HK-2 (cell line): ENCODE results near the gene MIEN1.
"Not testable (repeated sequence)": the region's sequence is repeated elsewhere in the genome, so short reads cannot be mapped to it uniquely, and the experiment has no call there.

Experiments used
- DNase-seq: peaks from one replicate; pipeline ENCODE4 v3.0.0-alpha.2; 2018; ENCODE audit not compliant: unreplicated experiment

Gene MIEN1

DNA sequence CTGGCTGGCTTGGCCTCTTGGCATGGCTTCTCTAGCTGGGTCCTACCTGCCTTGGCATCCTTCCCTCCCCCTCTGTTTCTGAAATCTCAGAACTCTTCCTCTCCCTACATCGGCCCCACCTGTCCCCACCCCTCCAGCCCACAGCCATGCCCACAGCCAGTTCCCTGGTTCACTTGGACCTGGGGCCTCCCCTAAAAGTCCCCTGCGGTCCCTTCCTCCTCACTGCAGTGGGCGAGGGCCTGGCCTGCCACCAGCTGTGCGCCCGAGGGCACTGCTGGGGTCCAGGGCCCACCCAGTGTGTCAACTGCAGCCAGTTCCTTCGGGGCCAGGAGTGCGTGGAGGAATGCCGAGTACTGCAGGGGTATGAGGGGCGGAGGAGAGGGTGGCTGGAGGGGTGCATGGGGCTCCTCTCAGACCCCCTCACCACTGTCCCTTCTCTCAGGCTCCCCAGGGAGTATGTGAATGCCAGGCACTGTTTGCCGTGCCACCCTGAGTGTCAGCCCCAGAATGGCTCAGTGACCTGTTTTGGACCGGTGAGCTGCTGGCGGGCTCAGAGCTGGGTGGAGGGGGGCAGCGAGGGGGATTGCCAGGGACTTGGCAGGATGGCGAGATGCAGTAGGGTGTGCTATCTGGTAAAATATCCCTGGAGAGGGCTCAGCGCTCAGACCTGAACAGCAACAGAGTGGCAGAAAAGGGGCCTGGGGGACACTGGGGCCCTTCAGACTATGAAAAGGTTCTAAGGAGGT lies 14.1 kb downstream of the MIEN1 start:
- DNase-seq, result no peak

DNA sequence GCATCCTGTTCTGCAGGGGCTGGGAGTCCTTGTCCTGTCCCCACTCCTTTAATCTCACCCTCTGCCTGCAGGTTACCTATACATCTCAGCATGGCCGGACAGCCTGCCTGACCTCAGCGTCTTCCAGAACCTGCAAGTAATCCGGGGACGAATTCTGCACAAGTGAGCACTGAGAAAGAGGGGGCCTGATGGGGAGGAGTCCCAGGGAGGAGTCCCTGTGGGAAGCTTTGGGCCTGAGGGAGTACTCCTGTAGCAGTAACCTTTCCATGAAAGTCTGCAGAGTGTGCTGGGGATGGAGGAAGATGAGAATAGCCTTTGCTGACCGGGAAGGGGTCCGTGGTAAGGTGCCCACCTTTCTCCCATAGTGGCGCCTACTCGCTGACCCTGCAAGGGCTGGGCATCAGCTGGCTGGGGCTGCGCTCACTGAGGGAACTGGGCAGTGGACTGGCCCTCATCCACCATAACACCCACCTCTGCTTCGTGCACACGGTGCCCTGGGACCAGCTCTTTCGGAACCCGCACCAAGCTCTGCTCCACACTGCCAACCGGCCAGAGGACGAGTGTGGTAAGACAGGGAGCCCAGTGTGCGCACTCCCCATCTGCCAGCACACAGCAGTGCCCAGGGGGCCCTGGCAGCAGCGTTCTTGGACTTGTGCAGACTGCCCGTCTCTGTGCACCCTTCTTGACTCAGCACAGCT lies 14.8 kb downstream of the MIEN1 start:
- no peak for DNase-seq

DNA sequence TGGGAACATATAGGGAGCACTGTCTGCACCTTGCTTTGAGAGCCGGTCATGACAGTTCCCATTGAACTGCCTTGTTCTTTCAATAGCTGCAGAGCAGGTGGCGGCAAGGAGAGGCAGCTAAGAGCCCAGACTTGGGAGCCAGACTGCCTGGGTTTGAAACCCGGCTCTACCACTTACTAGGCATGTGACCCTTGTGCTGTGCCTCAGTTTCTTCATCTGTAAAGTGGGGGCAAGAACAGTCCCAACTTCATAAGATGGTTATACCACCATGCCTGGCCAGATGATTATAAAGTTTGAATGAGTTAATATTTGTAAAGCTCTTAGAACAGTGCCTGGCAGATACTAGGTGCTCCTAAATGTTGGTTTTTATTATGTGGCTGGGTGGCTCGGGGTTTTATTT lies 16.1 kb downstream of the MIEN1 start:
- DNase-seq, result no peak

DNA sequence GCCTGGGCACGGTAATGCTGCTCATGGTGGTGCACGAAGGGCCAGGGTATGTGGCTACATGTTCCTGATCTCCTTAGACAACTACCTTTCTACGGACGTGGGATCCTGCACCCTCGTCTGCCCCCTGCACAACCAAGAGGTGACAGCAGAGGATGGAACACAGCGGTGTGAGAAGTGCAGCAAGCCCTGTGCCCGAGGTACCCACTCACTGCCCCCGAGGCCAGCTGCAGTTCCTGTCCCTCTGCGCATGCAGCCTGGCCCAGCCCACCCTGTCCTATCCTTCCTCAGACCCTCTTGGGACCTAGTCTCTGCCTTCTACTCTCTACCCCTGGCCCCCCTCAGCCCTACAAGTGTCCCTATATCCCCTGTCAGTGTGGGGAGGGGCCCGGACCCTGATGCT lies 18.5 kb downstream of the MIEN1 start:
- DNase-seq, result no peak

DNA sequence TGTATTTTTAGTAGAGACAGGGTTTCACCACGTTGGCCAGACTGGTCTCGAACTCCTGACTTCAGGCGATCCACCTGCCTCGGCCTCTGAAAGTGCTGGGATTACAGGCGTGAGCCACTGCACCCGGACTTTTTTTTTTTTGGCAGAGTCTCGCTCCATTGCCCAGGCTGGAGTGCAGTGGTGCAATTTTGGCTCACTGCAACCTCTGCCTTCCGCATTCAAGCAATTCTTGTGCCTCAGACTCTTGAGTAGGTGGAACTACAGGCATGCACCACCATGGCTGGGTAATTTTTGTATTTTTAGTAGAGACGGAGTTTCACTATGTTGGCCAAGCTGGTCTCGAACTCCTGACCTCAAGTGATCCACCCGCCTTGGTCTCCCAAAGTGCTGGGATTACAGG lies 19.3 kb downstream of the MIEN1 start:
- DNase-seq, result not testable (repeated sequence)

DNA sequence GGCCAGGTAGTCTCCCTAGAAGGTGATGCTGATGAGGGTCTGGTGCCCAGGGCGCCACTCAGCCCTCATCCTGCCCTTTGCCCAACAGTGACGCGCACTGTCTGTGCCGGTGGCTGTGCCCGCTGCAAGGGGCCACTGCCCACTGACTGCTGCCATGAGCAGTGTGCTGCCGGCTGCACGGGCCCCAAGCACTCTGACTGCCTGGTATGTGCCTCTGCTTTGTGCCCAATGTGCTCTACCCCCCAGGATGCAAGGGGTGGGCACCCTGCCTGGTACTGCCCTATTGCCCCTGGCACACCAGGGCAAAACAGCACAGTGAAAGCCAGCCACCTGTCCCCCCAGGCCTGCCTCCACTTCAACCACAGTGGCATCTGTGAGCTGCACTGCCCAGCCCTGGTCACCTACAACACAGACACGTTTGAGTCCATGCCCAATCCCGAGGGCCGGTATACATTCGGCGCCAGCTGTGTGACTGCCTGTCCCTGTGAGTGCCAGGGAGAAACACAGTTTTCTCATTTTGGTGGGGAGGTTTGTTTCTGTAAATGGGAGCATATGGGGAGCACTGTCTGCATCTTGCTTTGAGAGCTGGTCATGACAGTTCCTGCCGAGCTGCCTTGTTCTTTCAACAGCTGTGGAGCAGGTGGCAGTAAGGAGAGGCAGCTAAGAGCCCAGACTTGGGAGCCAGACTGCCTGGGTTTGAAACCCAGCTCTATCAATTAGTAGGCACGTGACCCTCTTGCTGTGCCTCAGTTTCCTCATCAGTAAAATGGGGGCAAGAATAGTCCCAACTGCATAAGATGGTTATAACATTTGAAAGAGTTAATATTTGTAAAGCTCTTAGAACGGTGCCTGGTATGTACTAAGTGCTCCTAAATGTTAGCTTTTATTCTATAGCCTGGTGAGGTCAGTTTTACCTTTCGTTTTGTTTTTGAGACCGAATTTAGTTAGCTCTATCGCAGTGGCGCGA lies 20.1 kb downstream of the MIEN1 start:
- DNase-seq, result no peak

DNA sequence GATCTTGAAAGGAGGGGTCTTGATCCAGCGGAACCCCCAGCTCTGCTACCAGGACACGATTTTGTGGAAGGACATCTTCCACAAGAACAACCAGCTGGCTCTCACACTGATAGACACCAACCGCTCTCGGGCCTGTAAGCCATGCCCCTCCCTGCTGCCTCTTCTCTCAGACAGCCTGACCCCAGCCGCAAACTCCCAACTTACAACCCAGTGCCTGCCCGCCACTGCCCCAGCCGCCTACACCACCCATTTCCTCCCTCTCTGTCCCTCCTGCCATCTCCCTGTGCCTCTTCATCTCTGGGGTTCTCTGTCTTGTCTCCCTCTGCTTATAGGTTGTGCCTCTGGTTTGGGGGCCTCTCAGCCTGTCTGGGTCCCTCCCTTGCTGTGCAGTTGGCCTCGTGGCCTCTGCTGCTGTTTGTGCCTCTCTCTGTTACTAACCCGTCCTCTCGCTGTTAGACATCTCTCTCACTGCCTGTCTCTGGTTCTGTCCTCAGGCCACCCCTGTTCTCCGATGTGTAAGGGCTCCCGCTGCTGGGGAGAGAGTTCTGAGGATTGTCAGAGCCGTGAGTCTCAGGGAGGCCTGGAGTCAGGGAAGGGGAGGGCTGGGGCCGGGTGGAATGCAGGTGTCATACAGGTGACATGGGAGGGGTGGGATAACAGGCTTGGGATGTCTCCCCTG lies 20.9 kb downstream of the MIEN1 start:
- no peak for DNase-seq

DNA sequence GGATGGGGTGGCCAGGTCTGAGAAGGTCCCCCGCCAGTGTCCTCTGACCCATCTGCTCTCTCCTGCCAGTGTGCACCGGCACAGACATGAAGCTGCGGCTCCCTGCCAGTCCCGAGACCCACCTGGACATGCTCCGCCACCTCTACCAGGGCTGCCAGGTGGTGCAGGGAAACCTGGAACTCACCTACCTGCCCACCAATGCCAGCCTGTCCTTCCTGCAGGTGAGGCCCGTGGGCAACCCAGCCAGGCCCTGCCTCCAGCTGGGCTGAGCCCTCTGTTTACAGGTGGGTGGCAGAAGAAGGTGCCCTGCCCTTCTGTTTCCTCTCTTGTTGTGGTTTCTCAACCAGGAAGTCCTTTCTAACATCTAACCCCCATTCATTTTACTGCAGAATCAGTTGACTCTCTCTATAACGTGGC lies 23.4 kb downstream of the MIEN1 start:
- DNase-seq, result no peak

DNA sequence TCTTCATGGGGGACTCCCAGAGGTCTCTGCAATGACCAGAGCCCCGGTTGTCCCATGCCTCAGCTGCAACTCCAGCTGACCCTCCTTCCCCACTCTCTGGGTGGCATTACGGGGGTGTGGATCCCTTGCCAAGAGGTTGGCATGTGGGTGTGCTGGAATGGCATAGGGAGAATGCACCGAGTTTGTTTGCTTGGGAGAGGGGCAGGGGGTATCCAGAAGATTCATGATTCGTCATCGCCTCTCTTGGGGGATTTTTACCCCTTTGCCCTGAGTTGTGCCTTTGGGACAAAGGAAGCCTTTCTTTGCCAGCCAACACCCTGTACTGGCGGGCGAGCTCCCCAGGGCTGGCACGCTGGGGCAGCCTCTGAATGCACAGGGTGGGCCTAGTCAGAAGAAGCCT lies 23.9 kb downstream of the MIEN1 start:
- DNase-seq, result no peak

DNA sequence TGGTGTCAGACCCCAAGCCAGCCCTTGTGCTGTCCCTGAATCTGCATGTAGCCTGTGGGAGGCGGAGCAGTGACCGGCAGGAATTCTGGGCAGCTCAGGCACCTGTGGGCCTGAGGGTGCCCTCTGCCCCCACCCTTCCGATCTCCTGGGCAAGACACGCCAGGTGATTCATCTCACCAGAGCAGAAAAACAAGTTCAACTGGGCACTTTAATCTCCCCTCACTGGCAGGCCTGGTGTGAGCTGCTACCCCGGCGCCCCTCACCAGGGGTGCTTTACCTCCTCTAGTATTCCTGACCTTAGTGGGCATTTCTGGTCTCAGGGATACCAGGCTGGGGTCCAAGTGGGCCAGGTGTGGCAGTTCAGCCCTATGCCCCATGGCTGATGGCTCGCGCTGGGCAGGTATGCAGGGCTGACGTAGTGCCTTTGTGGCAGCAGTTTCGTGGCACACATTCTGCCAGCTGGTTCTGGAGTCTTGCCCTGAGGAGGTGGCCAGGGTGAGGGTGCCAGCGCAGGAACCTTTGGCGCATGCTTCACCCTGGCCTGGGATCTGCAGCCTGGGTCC lies 24.5 kb downstream of the MIEN1 start:
- DNase-seq, result no peak

DNA sequence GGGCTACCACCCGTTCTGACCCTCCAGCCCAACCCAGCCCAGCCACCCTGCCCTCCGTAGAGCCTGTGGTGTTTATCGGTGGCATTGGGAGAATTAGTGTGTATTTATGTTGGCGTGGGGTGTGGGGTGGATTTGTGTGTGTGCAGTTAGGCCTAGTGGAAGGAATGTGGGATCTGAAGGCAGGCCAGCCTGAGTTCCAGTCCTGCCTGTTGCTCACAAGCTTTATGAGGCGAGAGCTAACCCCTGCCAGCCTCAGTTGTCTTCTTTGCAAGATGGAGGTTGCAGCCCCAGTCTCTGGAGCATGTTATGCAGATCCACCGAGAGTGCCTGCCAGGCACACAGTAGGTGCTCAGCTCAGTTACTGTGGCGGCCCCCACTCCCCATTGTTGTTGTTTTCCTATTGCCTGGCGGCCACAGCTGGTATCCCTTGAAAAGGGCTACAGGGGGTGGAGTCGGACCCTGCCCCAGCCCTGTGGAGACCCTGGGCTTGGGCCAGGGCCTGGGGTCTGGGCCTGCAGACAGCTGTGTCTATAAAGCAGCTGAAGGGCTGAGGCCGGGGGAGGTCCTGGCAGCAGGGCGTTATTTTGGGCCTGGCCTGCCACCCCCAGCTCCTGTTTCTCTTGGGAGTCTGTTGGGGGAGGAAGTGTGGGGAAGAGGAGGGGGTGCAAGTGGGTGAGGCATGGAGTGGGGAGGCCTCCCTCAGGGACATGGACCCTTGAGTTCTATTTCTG lies 25.3 kb downstream of the MIEN1 start:
- DNase-seq, result no peak

DNA sequence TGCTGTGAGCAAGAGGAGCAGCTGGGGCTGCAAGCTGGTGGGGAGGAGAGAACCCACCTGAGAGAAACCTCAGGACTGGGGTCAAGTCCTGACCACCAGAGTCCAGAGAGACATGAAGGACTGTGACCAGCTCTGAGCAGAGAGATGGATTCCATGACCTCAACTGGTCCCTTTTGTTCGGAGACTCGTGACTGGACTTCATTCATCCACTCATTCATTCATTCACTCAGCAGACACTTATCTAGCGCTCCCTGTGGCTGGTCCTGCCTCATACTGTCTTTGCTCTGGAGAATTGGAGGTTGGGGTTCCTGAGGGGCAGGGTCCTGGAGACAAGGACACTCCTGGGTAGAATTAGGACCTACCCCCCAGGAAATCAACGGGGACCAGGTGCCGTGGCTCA lies 26.4 kb downstream of the MIEN1 start:
- DNase-seq, result no peak

DNA sequence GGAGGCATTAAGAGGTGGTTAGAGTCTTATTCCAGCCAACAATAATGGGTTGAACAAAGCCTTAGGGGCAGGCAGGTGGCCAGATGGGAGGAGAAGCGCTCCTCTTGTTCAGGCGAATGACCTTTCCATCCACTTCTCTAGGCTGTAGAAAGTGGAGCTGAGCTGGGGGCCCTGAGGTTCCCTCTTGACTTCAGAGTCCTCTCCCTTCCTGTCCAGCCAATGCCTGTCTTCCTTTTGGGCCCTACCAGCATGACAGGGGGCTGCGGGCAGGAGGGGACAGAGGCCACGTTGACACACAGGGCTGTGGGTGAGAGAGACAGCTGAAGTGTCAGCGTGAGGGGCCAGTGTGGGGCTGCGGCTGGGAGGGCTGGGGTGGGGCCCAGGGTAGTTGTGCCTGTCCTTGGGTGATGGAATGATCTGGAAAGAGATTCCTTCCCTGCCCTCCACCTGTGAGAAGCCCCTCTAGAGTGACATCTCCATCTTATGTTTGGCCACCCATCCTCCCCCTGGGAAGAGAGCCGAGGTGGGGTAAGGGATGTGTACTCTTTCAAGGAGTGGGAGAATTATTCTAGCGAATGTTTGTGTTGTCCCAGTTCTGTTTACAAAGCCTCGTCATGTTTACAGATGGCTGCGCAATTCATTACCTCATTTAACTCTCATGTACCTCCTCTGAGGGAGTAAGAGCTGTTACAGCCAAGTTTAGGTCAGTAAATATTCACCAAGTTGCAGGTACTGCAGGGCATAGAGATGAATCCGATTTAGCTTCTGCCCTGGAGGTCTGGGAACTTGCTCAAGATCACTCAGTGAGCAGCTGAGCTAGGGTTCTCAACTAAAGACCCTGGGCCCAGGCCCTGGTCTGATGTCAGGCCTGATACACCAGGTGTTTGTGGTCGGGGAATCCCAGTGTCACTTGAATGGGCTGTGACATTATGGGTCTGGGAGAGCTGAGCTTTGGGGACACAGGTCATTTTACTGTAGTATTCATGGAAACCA lies 27.1 kb downstream of the MIEN1 start:
- no peak for DNase-seq

DNA sequence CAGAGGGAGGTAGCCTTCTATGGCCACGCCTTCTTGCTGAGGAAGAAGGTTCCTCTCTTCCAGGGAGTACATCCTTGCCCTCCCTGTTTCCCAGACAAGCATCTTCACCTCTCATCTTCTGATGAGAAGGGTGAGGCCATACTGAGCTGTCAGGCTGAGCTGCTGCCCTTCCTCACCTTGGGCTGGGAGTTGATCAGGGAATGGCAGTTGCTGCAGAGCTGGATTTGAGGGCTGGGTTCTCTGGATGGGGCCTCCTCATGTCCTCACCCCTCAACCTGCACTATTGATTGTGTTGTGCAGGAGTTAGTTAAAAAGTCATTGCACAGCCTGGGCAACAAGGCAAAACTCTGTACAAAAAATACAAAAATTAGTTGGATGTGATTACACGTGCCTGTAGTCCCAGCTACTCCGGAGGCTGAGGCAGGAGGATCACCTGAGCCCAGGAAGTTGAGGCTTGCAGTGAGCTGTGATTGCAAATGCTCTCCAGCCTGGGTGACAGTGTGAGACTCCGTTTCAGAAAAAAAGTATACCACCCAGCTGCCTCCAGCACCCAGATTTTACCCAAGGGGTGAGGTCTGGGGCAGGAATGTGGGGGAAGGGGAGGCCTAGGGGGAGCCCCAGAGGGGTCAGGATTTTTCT lies 28.4 kb downstream of the MIEN1 start:
- DNase-seq, result no peak

DNA sequence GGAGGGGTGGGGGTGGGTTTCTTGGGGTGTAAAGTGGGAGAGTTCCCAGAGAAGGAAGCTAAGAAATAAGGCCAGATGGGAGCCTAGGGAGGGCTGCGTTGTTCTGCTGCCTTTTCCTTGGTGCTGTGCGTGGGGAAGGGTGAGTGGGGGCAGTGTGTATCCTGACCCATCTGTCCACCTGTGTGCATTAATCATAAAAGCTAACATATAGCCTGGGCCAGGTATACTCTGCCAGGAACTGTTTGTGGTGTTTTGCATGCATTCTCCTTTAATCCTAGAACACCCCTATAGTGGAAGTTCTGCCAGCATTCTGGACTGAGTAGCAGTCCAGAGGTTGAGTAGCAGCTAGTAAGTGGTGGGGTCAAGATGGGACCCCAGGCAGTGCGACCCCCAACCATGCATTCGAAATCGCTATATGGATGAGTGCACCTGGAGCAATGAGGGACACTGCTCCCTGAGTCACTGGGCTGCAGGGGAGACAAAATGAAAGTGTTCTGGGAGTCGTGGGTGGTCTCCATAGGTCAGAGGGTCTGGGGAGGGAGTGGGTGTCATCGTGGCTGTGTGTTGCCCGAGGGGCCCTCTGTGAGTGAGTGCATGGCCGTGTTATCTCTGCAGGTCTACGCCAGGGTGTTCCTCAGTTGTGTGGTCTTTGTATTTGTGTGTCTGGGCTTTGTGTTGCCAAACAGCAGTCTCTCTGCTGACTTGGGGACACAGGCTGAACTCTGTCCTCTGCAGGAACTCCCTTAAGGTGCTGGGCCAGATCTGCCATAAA lies 29.1 kb downstream of the MIEN1 start:
- no peak for DNase-seq

DNA sequence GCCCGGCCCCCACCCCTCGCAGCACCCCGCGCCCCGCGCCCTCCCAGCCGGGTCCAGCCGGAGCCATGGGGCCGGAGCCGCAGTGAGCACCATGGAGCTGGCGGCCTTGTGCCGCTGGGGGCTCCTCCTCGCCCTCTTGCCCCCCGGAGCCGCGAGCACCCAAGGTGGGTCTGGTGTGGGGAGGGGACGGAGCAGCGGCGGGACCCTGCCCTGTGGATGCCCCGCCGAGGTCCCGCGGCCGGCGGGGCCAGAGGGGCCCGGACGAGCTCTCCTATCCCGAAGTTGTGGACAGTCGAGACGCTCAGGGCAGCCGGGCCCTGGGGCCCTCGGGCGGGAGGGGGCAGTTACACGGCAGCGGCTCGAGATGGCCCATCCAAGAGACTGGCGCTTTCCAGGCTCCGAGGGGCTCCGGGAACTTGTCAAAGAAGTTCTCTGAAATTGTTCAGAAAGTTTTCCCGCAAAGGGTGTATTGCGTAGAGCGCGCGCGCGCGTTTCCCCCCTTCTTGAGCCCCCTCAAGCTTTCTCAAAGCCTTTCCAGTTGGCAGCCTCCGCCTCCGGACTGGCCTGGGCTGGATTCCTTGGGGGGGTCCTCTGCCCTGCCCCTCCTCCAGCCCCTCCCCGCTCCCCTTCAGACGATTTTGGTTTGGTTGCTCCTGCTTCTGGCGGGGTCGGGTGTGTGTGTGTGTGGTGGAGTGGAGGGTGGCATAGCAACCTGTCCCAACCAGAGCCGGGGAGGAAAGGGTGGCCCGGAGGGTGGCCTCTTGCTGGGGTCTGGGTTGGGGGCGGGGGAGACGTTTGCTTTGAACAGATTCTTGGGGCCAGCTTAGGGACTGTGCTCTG lies 30.0 kb downstream of the MIEN1 start:
- DNase-seq, result peak; percentile 35

DNA sequence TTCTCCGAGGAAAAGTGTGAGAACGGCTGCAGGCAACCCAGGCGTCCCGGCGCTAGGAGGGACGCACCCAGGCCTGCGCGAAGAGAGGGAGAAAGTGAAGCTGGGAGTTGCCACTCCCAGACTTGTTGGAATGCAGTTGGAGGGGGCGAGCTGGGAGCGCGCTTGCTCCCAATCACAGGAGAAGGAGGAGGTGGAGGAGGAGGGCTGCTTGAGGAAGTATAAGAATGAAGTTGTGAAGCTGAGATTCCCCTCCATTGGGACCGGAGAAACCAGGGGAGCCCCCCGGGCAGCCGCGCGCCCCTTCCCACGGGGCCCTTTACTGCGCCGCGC lies 30.5 kb downstream of the MIEN1 start, which contains the start of gene ERBB2:
Gene ERBB2, plus strand, starts transcription at position 247 of the 330 bp plus-strand sequence. CDS start 175 bp downstream, outside the sequence.
- peak; percentile 72 for DNase-seq
